Measurements from ENCODE around the gene PRDM11. TPM values are rescaled to one million over a fixed set of nuclear protein-coding genes. Genes with fewer than 3 reads are reported as not detected.

Gene PRDM11
- total and polyA plus RNA-seq, 2 of the 8 experiments (the other 6 are each of a cell fraction or from before 2014, with no cell fraction given) = 3.6 to 11.7 TPM

- H4K20me1 ChIP-seq (replicated peaks in 1 of 2; ENCODE audit: control insufficient read depth in 1 of 2, insufficient read depth in 2 of 2, low read length in 2 of 2) = peaks cover 0 to 3% of the 10 kb centered on the region in 2 experiments
- DNase-seq (ENCODE audit: low read depth in 1 of 2, low spot score in 2 of 2) (no peak), FAIRE-seq (no peak)
- H3K18ac ChIP-seq (ENCODE audit: extremely low read depth, low read length) = no peak overlapping the region
- H3K56ac ChIP-seq (replicated peaks; ENCODE audit: insufficient read length, low read depth, low read length) = no peak overlapping the region
- H3K27ac ChIP-seq (ENCODE audit: low read depth, low read length) = no peak overlapping the region
- no peaks in the 10 kb centered on the region for H3K36me3 ChIP-seq (ENCODE audit: control insufficient read depth in 2 of 4, insufficient read depth in 4 of 4, low read length in 3 of 4)
- no peak overlapping the region for H3K4me3 ChIP-seq (ENCODE audit: extremely low read depth in 1 of 4, insufficient read depth in 2 of 4, low read depth in 3 of 4, low read length in 4 of 4)
- no peaks in the 10 kb centered on the region for H3K79me2 ChIP-seq (ENCODE audit: control insufficient read depth in 1 of 2, insufficient read depth in 2 of 2, low read length in 2 of 2)
- H3K4me1 ChIP-seq (replicated peaks in 1 of 4; ENCODE audit: control insufficient read depth in 3 of 4, insufficient read depth in 4 of 4, low read length in 3 of 4) = no peaks in the 10 kb centered on the region; a peak in 1 of 7 replicates
- no peak overlapping the region for H2BK12ac ChIP-seq (ENCODE audit: low read depth, low read length)
- H3K27me3 ChIP-seq (replicated peaks in 1 of 4; ENCODE audit: control insufficient read depth in 3 of 4, extremely low read depth in 1 of 4, insufficient read depth in 3 of 4, low read length in 3 of 4) = no peaks in the 10 kb centered on the region
- no peak overlapping the region for H3K4ac ChIP-seq (replicated peaks; ENCODE audit: insufficient read length, low read depth, low read length)
- H3K23me2 ChIP-seq (ENCODE audit: low read depth, low read length) = no peaks in the 10 kb centered on the region
- H3K79me1 ChIP-seq (ENCODE audit: low read depth, low read length) = no peaks in the 10 kb centered on the region; the same call in 1 of the 2 replicates
- no peak for TF ChIP-seq RBBP5 (IDR thresholded peaks at IDR 0.05; ENCODE audit: borderline replicate concordance, low read depth, low read length)
- TF ChIP-seq HDAC2 (IDR thresholded peaks at IDR 0.05; ENCODE audit: borderline replicate concordance in 1 of 2, low read depth in 2 of 2, low read length in 2 of 2) = no peak
- no peak for TF ChIP-seq CBX8 (IDR thresholded peaks at IDR 0.05; ENCODE audit: borderline replicate concordance, low read depth, low read length)
- TF ChIP-seq JUN (IDR thresholded peaks at IDR 0.05; ENCODE audit: low read depth, low read length) = no peak
- no peak for TF ChIP-seq SP1 (IDR thresholded peaks at IDR 0.05; ENCODE audit: low read depth, low read length)
- no peak overlapping the region for H3K23ac ChIP-seq (ENCODE audit: insufficient read length)
- H4K91ac ChIP-seq (replicated peaks; ENCODE audit: insufficient read length, low read length) = no peak overlapping the region
- ChIA-PET POLR2A (ENCODE audit: partially characterized antibody) (no interaction called here), CTCF (ENCODE audit: partially characterized antibody) (interaction anchor here (0.8 to 3.4 kb wide), 7 partner anchors 8 to 72 kb away, joined by 3 to 15 read pairs (median 4); no protein-coding TSS in a partner anchor)
- H2BK5ac ChIP-seq (ENCODE audit: low read depth, low read length) = no peak overlapping the region
- no peak overlapping the region for H2AK5ac ChIP-seq (ENCODE audit: low read depth, low read length)
- H2BK20ac ChIP-seq (ENCODE audit: low read length) = no peak overlapping the region
- 50% methylated on average over 4 of the region's 4 CpGs; no CpG with 5 or more reads in 1 of the 2 experiments for WGBS, 2 experiments (ENCODE audit: extremely low coverage in 1 of 2, insufficient coverage in 1 of 2, insufficient read length in 1 of 2, insufficient replicate concordance in 2 of 2, low coverage in 1 of 2, low lambda C conversion rate in 2 of 2, missing lambda C conversion rate in 1 of 2)
- H2BK15ac ChIP-seq (ENCODE audit: low read length) = no peak overlapping the region
- no peak overlapping the region for H4K5ac ChIP-seq (ENCODE audit: insufficient read length, low read depth, low read length)
- H3K4me2 ChIP-seq (ENCODE audit: insufficient read depth in 1 of 2, low read depth in 2 of 2, low read length in 2 of 2) = no peak overlapping the region
- H2AFZ ChIP-seq (ENCODE audit: low read length) = no peak overlapping the region
- H3K14ac ChIP-seq (ENCODE audit: insufficient read length) = no peak overlapping the region
- H4K8ac ChIP-seq (ENCODE audit: extremely low read depth, insufficient read depth, low read length) = no peak overlapping the region
- no peak overlapping the region for H2BK120ac ChIP-seq (replicated peaks; ENCODE audit: low read depth, low read length)
- H3K9ac ChIP-seq (replicated peaks in 1 of 4; ENCODE audit: extremely low read depth in 1 of 4, low read depth in 3 of 4, low read length in 3 of 4) = no peak overlapping the region
- no peaks in the 10 kb centered on the region for H3K9me3 ChIP-seq (ENCODE audit: insufficient read depth in 2 of 2, low read depth in 1 of 2, low read length in 1 of 2)
Observed at GRCh38 chr11:45258982-45259530, 112.6 kb downstream of the PRDM11 start.

Measured in H1 (cell line).